KOPT-K1 (cell line): ENCODE results near the gene ASH1L.
"Not testable (repeated sequence)": the region's sequence is repeated elsewhere in the genome, so short reads cannot be mapped to it uniquely, and the experiment has no call there.

Experiments
- H3K27ac ChIP-seq: fragments of 200-600 bp; sonication (generic); 2 replicates; pipeline ENCODE4 v1.5.1; 2016; ENCODE audit warnings: antibody characterized with exemption, mild to moderate bottlenecking, low read depth, low read length; ENCODE audit not compliant: poor library complexity, severe bottlenecking
- H3K36me3 ChIP-seq: fragments of 200-600 bp; sonication (generic); 2 replicates; pipeline ENCODE4 v1.5.1; 2017; ENCODE audit warnings: antibody characterized with exemption, mild to moderate bottlenecking, low read length, moderate library complexity; ENCODE audit not compliant: insufficient read depth
- H3K9me3 ChIP-seq: fragments of 200-600 bp; sonication (generic); 2 replicates; pipeline ENCODE4 v1.5.1; 2017; ENCODE audit warnings: antibody characterized with exemption, low read length, mild to moderate bottlenecking; ENCODE audit not compliant: insufficient read depth, poor library complexity, severe bottlenecking

The ASH1L gene

GRCh38 chr1:155487541-155487940 lies 75.1 kb downstream of the ASH1L start:
- Histone ChIP-seq H3K9me3 (no peaks in the 10 kb centered on the region), H3K36me3 (peaks cover 22% of the 10 kb centered on the region), H3K27ac (no peak overlapping the region)

GRCh38 chr1:155486952-155487351 lies 75.7 kb downstream of the ASH1L start:
- peaks cover 27% of the 10 kb centered on the region for H3K36me3 ChIP-seq
- H3K9me3 ChIP-seq: not testable (repeated sequence)

GRCh38 chr1:155485945-155486344 lies 76.7 kb downstream of the ASH1L start:
- peaks cover 38% of the 10 kb centered on the region for H3K36me3 ChIP-seq

More at GRCh38 chr1:155486952-155487351, 75.7 kb downstream of the ASH1L start:
- H3K27ac ChIP-seq: not testable (repeated sequence)

GRCh38 chr1:155485222-155485621 lies 77.4 kb downstream of the ASH1L start:
- peaks cover 40% of the 10 kb centered on the region for H3K36me3 ChIP-seq
- H3K27ac ChIP-seq: no peak overlapping the region
- H3K9me3 ChIP-seq: no peaks in the 10 kb centered on the region

More at GRCh38 chr1:155485945-155486344, 76.7 kb downstream of the ASH1L start:
- Histone ChIP-seq H3K9me3 (no peaks in the 10 kb centered on the region), H3K27ac (no peak overlapping the region)

GRCh38 chr1:155481741-155482241 lies 80.8 kb downstream of the ASH1L start:
- no peak overlapping the region for H3K27ac ChIP-seq
- H3K9me3 ChIP-seq: no peaks in the 10 kb centered on the region
- peaks cover 57% of the 10 kb centered on the region for H3K36me3 ChIP-seq

- H3K9me3 ChIP-seq: no peaks in the 10 kb centered on the region
- H3K27ac ChIP-seq: no peak overlapping the region
- peaks cover 78% of the 10 kb centered on the region for H3K36me3 ChIP-seq
Observed at GRCh38 chr1:155479205-155479604, 83.4 kb downstream of the ASH1L start.

GRCh38 chr1:155478270-155478852 lies 84.2 kb downstream of the ASH1L start:
- Histone ChIP-seq H3K27ac (no peak overlapping the region), H3K36me3 (peaks cover 87% of the 10 kb centered on the region), H3K9me3 (no peaks in the 10 kb centered on the region)

- Histone ChIP-seq H3K36me3 (peaks cover 84% of the 10 kb centered on the region), H3K9me3 (peaks cover 18% of the 10 kb centered on the region), H3K27ac (no peak overlapping the region)
Observed at GRCh38 chr1:155474146-155474545, 88.5 kb downstream of the ASH1L start.

- peaks cover 75% of the 10 kb centered on the region for H3K36me3 ChIP-seq
Observed at GRCh38 chr1:155473151-155473821, 89.3 kb downstream of the ASH1L start.

GRCh38 chr1:155472491-155473083 lies 90.0 kb downstream of the ASH1L start:
- Histone ChIP-seq H3K9me3 (peaks cover 18% of the 10 kb centered on the region), H3K27ac (no peak overlapping the region), H3K36me3 (peaks cover 69% of the 10 kb centered on the region)

More at GRCh38 chr1:155473151-155473821, 89.3 kb downstream of the ASH1L start:
- H3K9me3 ChIP-seq: peaks cover 18% of the 10 kb centered on the region
- no peak overlapping the region for H3K27ac ChIP-seq

GRCh38 chr1:155471891-155472290 lies 90.7 kb downstream of the ASH1L start:
- Histone ChIP-seq H3K27ac (no peak overlapping the region), H3K36me3 (peaks cover 66% of the 10 kb centered on the region), H3K9me3 (peaks cover 18% of the 10 kb centered on the region)

GRCh38 chr1:155471026-155471425 lies 91.6 kb downstream of the ASH1L start:
- peaks cover 18% of the 10 kb centered on the region for H3K9me3 ChIP-seq
- no peak overlapping the region for H3K27ac ChIP-seq
- peaks cover 58% of the 10 kb centered on the region for H3K36me3 ChIP-seq

- H3K9me3 ChIP-seq: peaks cover 11% of the 10 kb centered on the region
- H3K27ac ChIP-seq: no peak overlapping the region
Observed at GRCh38 chr1:155466996-155467395, 95.6 kb downstream of the ASH1L start.

GRCh38 chr1:155466617-155466972 lies 96.0 kb downstream of the ASH1L start:
- peaks cover 37% of the 10 kb centered on the region for H3K36me3 ChIP-seq
- no peak overlapping the region for H3K27ac ChIP-seq
- H3K9me3 ChIP-seq: peaks cover 7% of the 10 kb centered on the region

More at GRCh38 chr1:155466996-155467395, 95.6 kb downstream of the ASH1L start:
- peaks cover 37% of the 10 kb centered on the region for H3K36me3 ChIP-seq

- Histone ChIP-seq H3K9me3 (no peaks in the 10 kb centered on the region), H3K27ac (no peak overlapping the region), H3K36me3 (peaks cover 37% of the 10 kb centered on the region)
Observed at GRCh38 chr1:155463865-155464650, 98.5 kb downstream of the ASH1L start.
